Measurements from ENCODE around the gene ELF4. TPM values are rescaled to one million over a fixed set of nuclear protein-coding genes. Genes with fewer than 3 reads are reported as not detected.
A peak's percentile ranks its signal among the peaks of the same experiment; 100 is the strongest.
"Not testable (repeated sequence)": the region's sequence is repeated elsewhere in the genome, so short reads cannot be mapped to it uniquely, and the experiment has no call there.

The ELF4 gene
- total RNA-seq, 2 donors from 2014 or later: 21.6 to 25.4 TPM

- Mint-ChIP-seq H3K36me3 (no peaks in the 10 kb centered on the region), H3K27ac (no peak overlapping the region), H3K9me3 (no peaks in the 10 kb centered on the region)
- DNase-seq (ENCODE audit: low spot score in 2 of 2): no peak
- ATAC-seq: no peak
Measured at GRCh38 chrX:130119312-130119898, 9.1 kb upstream of the ELF4 start.

DNA sequence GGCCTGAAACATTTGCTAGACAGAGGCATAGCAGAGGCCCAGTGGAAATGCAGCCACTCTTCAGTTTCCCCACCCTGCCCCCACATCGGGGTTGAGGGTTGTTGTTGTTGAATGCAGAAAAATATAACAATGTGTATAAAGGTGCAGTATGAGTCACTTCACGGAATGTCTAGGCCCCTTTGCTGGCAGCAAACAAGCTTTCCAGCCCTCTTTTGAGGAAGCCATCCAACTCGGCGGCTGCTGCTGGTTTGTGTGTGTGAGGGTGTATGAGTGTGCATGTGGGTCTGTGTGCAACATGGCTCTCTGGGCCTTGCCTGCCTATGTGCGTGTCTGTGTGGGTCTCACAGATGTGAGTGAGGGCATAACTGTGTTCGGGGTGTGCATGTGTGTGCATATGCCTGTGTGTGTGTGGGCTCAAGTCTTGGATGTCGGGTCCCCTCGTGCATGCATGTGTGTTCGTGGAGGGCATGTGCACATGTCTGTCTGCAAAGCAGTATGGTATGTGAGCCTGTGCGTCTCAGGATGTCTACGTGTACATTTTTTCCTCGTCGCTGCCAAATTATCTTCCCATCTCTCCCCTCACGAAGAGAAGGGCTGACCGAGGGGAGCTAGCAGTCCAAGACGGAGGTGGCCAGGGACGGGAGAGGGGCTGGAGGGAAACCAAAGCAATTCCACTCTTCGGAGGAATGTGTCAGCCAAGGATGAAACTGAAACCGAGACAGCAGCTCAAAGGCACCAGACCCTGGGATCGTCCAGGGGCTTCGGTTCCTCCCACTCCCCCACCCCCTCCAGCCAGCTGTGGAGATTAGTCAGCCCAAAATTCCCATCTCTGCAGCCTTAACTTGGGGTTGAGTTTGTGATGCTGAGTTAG is 8.4 kb upstream of the ELF4 start:
- Mint-ChIP-seq H3K36me3 (no peaks in the 10 kb centered on the region), H3K27ac (no peak overlapping the region), H3K9me3 (no peaks in the 10 kb centered on the region)
- peak in 1 of 2 donors; percentile 4 for DNase-seq (ENCODE audit: low spot score in 2 of 2)
- ATAC-seq: peak in 1 of 2 donors; percentile 18

DNA sequence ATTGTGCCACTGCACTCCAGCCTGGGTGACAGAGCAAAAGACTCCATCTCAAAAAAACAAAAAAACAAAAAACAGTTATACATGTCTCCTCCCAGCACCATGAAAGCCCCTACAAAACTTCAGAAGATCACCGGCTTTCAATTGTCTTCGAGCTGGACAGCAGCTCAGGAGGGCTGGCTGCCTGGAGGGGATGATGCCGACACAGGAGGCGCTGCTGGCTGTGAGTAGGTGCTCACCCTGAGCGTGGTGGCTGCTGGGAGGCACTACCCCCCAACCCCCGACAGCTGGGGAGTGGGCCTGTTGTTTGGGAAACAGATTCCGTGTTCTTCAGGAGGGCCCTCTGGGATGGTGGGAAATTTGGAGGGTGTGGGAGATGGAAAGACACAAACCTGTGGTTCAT is 6.9 kb upstream of the ELF4 start:
- Mint-ChIP-seq H3K9me3 (no peaks in the 10 kb centered on the region), H3K36me3 (no peaks in the 10 kb centered on the region), H3K27ac (no peak overlapping the region)
- ATAC-seq (no peak), DNase-seq (ENCODE audit: low spot score in 2 of 2) (no peak)

DNA sequence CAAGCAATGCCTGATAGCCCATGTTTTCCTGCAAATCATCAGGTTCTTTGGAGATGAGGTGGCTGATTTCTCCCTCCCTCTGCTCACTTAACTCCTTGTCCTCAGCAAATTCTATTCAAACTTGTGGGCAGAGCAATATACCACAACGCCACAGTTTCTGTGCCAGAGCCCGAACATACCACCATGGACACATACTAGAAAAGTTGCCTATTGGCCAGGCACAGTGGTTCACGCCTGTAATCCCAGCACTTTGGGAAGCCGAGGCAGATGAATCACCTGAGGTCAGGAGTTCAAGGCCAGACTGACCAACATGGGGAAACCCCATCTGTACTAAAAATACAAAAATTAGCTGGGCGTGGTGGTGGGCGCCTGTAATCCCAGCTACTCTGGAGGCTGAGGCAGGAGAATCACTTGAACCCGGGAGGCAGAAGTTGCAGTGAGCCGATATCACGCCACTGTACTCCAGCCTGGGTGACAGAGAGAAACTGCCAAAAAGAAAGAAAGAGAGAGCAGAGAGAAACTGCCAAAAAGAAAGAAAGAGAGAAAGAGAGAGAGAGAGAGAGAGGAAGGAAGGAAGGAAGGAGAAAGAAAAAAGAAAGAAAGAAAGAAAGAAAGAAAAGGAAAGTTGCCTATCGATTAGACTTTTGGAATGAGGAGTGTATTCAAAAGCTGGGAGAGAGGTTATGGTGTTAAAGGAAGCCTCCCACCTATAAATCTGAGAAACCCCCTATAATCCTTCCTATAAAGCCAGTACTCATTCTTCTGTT is 5.0 kb upstream of the ELF4 start:
- H3K9me3 Mint-ChIP-seq; DNase-seq (ENCODE audit: low spot score in 2 of 2): not testable (repeated sequence)
- peak in 1 of 2 donors; percentile 58 for ATAC-seq

GRCh38 chrX:130114141-130114588 is 3.9 kb upstream of the ELF4 start:
- Mint-ChIP-seq H3K36me3 (peaks cover 0 to 3% of the 10 kb centered on the region in 2 donors), H3K27ac (no peak overlapping the region), H3K9me3 (no peaks in the 10 kb centered on the region)
- DNase-seq (ENCODE audit: low spot score in 2 of 2): no peak
- ATAC-seq: no peak

More for the DNA sequence above, 5.0 kb upstream of the ELF4 start:
- H3K27ac Mint-ChIP-seq: peak overlapping the region in 1 of 2 donors; percentile 54
- not testable (repeated sequence) for H3K36me3 Mint-ChIP-seq

DNA sequence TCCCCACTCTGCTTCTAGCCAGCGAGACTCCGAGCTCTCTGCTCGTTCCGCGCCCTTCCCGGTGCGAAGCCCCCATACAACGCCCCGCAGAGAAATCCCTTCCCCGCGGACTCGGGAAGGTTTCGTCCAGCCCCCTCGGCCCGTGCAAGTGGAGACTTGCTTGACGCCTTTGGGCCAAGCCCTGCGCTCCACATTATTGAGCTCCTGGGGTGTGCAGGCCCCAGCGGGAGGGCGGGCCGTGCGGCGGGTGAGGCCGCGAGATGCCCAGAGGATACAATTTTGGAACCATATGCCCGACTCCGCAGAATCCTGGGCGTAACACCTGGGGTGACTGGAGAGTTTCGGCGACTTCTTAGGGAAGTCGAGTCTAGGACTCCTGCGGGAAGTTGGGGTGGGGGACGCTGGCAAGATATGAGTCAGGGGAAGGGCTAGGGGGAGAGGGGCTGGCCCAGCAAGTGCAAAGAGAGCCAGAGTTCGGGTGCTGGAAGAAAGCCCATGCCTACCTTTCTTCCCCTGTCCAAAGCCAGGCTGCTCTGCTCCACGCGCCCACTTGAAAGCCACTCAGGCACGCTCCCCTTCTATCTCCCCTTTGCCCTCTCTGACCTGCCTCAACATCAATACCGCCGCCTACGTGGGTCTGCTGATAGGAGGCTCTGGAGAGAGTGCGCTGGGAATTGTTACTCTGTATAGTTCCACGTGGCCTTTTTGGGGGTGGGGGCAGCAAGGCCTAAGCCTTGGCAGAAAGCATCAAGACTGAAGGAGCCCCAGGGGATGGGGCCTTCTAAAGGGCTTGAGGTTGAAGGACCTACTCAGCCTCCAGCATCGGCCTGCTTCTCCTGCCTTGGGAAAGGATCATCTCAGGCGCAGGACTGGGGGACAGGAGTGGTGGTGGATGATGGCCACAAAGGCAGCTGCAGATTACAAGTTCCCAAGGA is 1.2 kb upstream of the ELF4 start:
- Mint-ChIP-seq H3K9me3 (no peaks in the 10 kb centered on the region), H3K27ac (no peak overlapping the region)

DNA sequence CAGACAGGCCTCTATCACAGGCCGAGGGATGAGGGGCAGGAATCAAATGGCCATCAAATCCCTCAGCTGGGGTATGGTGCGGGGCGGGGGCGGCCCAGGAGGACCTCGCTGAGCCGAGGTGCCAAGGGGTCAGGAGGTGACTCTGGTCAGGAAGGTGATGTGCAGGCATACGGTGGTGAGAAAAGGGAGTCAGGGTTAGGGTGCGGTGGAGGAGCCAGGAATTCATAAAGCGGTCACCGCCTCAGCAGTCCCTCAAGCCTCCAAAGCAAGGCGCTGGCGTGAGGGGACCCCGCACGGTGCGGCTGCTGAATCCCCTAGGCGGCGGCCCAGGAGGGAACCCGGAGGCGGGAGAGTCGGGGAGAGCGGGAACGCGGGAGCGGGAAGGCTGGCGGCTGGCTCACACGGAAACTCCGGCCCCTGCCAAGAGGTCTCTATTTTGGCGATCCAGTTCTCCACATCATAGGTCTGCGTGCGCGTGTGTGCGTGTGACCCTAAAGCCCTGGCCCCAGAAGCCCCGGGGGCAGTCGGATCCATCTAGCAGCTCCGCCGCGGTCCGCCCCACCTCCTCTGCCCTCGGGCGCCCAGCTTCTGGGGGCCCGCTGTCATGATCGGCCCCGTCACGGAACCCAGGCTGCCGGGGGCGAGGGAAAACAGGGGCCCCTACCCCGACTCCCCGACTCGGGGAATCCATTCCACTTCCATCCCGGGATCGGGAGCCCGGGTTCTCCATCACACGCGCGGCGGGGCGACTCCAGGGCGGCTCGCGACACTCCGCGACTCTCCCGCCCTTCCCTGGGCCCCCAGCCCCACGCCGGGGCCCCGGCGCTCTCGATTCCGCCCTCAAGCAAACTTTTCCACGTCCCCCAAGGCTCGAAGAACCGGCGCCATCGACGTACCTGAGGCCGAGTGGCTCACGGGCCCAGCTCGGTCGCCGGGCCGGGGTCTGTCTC is 593 bp downstream of the ELF4 start:
- H3K9me3 Mint-ChIP-seq: no peaks in the 10 kb centered on the region
- no peak for DNase-seq (ENCODE audit: low spot score in 2 of 2)

More for the DNA sequence above, 1.2 kb upstream of the ELF4 start:
- no peak for DNase-seq (ENCODE audit: low spot score in 2 of 2)
- no peak for ATAC-seq
- peaks cover 0 to 4% of the 10 kb centered on the region in 2 donors for H3K36me3 Mint-ChIP-seq

DNA sequence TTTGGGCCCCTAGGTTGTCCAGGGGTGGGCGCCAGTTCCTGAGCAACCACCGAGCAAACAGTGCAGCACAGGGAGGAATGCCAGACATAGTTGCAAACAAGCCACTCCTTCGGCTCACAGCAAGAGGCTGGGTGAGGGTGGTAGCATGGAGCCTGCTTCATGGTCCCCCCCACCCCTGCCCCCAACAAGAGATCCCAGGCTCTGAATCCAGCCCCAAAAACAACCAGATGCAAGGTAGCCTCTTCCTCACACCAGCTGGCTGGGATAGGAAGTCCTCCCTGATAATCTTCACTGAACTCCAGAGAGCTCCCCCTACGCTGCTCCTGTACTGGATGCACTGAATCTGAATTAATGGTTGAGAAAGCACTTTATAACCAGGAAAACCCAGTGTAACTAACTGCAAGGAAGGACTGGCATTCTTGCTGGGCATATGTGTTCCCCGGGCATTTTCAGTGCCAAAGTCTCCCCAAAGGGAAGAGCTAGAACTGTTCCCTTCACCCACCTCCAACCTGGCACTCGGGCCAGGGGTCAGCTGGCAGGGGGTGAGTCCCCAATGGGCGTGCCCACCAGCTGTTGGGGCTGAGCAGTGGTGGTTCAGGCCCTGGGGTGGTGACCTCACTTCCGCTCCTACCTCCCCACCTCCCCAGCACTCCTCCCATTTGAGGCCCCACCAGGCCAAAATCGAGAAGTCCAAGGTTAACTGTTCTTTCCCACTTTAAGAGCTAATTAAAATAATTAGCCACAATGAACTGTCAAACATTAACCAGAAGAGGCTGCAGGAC is 1.5 kb downstream of the ELF4 start:
- ATAC-seq (peak; percentile 71 to 76), DNase-seq (ENCODE audit: low spot score in 2 of 2) (peak in 1 of 2 donors; percentile 17)
- Mint-ChIP-seq H3K36me3 (peaks cover 0 to 4% of the 10 kb centered on the region in 2 donors), H3K27ac (peak overlapping the region; percentile 84 to 90), H3K9me3 (no peaks in the 10 kb centered on the region)

More for the DNA sequence above, 593 bp downstream of the ELF4 start:
- Mint-ChIP-seq H3K27ac (peak overlapping the region; percentile 84 to 90), H3K36me3 (peaks cover 0 to 4% of the 10 kb centered on the region in 2 donors)
- ATAC-seq: peak in 1 of 2 donors; percentile 26

- H3K36me3 Mint-ChIP-seq: peaks cover 2 to 4% of the 10 kb centered on the region in 2 donors
- peak overlapping the region; percentile 35 to 74 for H3K27ac Mint-ChIP-seq
- no peak for ATAC-seq
- no peaks in the 10 kb centered on the region for H3K9me3 Mint-ChIP-seq
- no peak for DNase-seq (ENCODE audit: low spot score in 2 of 2)
Measured at GRCh38 chrX:130106071-130106470, 4.2 kb downstream of the ELF4 start.

DNA sequence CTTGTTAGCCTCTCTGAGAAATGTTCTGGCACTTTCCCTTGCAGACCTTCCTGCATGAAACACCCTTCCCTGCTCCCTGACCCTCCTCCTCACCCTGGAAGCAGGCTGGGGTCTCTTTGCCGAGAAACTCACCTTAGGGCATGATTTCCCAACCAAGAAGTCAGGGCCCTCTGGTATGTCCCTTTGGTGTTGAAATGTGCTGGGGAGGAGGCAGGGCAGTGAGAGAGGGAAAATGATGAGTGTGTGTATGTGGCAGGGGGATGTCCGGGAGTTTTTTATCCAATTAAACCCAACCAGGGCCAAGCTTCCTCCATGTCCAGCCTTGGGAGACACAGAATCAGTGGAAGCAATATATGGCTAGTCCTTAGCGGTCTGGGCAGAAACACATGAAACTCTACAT is 5.1 kb downstream of the ELF4 start:
- no peak for ATAC-seq
- Mint-ChIP-seq H3K36me3 (peaks cover 4 to 8% of the 10 kb centered on the region in 2 donors), H3K27ac (no peak overlapping the region), H3K9me3 (no peaks in the 10 kb centered on the region)
- no peak for DNase-seq (ENCODE audit: low spot score in 2 of 2)

DNA sequence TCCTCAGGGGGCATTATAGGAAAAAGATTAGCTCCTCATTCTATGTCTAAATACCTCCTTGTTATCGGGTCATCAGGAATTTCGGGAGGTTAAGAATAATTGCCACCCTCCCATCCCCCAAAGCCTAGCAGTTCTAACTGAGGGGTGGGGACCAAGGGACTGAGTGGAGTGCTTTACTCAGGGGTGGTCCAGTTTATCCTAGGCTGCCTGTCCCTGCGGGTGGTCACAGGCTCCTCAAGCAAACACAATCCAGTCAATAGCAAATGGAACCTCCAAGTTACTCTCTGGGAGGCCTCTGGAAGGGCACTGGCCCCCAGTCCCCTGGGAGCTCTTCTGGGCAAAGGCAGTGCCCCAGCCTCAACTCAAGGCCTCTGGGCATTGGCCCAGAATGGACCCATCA is 6.7 kb downstream of the ELF4 start:
- no peak overlapping the region for H3K27ac Mint-ChIP-seq
- H3K9me3 Mint-ChIP-seq: no peaks in the 10 kb centered on the region
- peaks cover 0 to 8% of the 10 kb centered on the region in 2 donors for H3K36me3 Mint-ChIP-seq
- no peak for DNase-seq (ENCODE audit: low spot score in 2 of 2)
- ATAC-seq: no peak

- no peak for ATAC-seq
- H3K36me3 Mint-ChIP-seq: peaks cover 0 to 8% of the 10 kb centered on the region in 2 donors
- no peak for DNase-seq (ENCODE audit: low spot score in 2 of 2)
- peak overlapping the region in 1 of 2 donors; percentile 35 for H3K27ac Mint-ChIP-seq
- H3K9me3 Mint-ChIP-seq: no peaks in the 10 kb centered on the region
Measured at GRCh38 chrX:130100180-130100579, 10.1 kb downstream of the ELF4 start.

GRCh38 chrX:130098210-130098552 is 12.1 kb downstream of the ELF4 start:
- Mint-ChIP-seq H3K27ac (peak overlapping the region; percentile 54 to 86), H3K36me3 (peaks cover 0 to 8% of the 10 kb centered on the region in 2 donors), H3K9me3 (no peaks in the 10 kb centered on the region)
- ATAC-seq (no peak), DNase-seq (ENCODE audit: low spot score in 2 of 2) (no peak)

GRCh38 chrX:130097507-130098209 is 12.6 kb downstream of the ELF4 start:
- Mint-ChIP-seq H3K36me3 (peaks cover 0 to 8% of the 10 kb centered on the region in 2 donors), H3K9me3 (no peaks in the 10 kb centered on the region), H3K27ac (peak overlapping the region in 1 of 2 donors; percentile 54)
- no peak for DNase-seq (ENCODE audit: low spot score in 2 of 2)
- ATAC-seq: peak in 1 of 2 donors; percentile 36
